Neural cell (in vitro differentiated cells): ENCODE results near the gene YPEL1.
"Not testable (repeated sequence)": the region's sequence is repeated elsewhere in the genome, so short reads cannot be mapped to it uniquely, and the experiment has no call there.

Experiments
- EP300 ChIP-seq: fragments of 450-650 bp; conservative IDR thresholded peaks from 2 replicates; pipeline ENCODE4 v1.6.1; 2014; ENCODE audit warnings: antibody characterized with exemption, mild to moderate bottlenecking, moderate library complexity; ENCODE audit not compliant: poor library complexity, severe bottlenecking
- EZH2 ChIP-seq: fragments of 200-600, 300-800 bp; shearing (Covaris generic), sonication (generic); IDR thresholded peaks from 2 replicates; pipeline ENCODE4 v1.6.1; 2014; ENCODE audit warnings: antibody characterized with exemption, low read length, borderline replicate concordance, mild to moderate bottlenecking; ENCODE audit not compliant: insufficient read depth, poor library complexity, severe bottlenecking
- POLR2AphosphoS5 ChIP-seq: IDR thresholded peaks from 2 replicates; pipeline ENCODE4 v1.6.1; 2012
- TAF1 ChIP-seq: IDR thresholded peaks from 2 replicates; pipeline ENCODE4 v1.6.1; 2012; ENCODE audit warnings: low read depth
- TF ChIP-seq, protein P1 (sequence below): fragments of 450-650 bp; IDR thresholded peaks from 2 replicates; pipeline ENCODE4 v1.5.1; 2014; ENCODE audit warnings: antibody characterized with exemption, mild to moderate bottlenecking, moderate library complexity; ENCODE audit not compliant: poor library complexity, severe bottlenecking
- TF ChIP-seq, protein P2 (sequence below): IDR thresholded peaks from 2 replicates; pipeline ENCODE4 v1.6.1; 2012; ENCODE audit warnings: borderline replicate concordance

DNA sequence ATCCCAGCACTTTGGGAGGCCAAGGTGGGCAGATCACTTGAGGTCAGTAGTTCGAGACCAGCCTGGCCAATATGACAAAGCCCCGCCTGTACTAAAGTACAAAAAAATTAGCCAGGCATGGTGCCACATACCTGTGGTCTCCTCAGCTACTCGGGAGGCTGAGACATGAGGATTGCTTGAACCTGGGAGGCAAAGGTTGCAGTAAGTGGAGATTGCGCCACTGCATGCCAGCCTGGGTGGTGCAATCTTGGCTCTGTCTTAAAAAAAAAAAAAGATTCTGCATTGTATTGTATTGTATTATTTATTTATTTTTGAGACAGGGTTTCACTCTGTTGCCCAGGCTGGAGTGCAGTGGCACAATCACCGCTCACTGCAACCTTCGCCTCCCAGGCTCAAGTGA is 9.3 kb upstream of the YPEL1 start:
- TF ChIP-seq EP300, EZH2, POLR2AphosphoS5, TAF1: not testable (repeated sequence)
- TF ChIP-seq, protein P1, sequence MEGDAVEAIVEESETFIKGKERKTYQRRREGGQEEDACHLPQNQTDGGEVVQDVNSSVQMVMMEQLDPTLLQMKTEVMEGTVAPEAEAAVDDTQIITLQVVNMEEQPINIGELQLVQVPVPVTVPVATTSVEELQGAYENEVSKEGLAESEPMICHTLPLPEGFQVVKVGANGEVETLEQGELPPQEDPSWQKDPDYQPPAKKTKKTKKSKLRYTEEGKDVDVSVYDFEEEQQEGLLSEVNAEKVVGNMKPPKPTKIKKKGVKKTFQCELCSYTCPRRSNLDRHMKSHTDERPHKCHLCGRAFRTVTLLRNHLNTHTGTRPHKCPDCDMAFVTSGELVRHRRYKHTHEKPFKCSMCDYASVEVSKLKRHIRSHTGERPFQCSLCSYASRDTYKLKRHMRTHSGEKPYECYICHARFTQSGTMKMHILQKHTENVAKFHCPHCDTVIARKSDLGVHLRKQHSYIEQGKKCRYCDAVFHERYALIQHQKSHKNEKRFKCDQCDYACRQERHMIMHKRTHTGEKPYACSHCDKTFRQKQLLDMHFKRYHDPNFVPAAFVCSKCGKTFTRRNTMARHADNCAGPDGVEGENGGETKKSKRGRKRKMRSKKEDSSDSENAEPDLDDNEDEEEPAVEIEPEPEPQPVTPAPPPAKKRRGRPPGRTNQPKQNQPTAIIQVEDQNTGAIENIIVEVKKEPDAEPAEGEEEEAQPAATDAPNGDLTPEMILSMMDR = not testable (repeated sequence)
- TF ChIP-seq, protein P2, sequence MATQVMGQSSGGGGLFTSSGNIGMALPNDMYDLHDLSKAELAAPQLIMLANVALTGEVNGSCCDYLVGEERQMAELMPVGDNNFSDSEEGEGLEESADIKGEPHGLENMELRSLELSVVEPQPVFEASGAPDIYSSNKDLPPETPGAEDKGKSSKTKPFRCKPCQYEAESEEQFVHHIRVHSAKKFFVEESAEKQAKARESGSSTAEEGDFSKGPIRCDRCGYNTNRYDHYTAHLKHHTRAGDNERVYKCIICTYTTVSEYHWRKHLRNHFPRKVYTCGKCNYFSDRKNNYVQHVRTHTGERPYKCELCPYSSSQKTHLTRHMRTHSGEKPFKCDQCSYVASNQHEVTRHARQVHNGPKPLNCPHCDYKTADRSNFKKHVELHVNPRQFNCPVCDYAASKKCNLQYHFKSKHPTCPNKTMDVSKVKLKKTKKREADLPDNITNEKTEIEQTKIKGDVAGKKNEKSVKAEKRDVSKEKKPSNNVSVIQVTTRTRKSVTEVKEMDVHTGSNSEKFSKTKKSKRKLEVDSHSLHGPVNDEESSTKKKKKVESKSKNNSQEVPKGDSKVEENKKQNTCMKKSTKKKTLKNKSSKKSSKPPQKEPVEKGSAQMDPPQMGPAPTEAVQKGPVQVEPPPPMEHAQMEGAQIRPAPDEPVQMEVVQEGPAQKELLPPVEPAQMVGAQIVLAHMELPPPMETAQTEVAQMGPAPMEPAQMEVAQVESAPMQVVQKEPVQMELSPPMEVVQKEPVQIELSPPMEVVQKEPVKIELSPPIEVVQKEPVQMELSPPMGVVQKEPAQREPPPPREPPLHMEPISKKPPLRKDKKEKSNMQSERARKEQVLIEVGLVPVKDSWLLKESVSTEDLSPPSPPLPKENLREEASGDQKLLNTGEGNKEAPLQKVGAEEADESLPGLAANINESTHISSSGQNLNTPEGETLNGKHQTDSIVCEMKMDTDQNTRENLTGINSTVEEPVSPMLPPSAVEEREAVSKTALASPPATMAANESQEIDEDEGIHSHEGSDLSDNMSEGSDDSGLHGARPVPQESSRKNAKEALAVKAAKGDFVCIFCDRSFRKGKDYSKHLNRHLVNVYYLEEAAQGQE = not testable (repeated sequence)
